Activated CD8-positive, alpha-beta T cell treated with anti-CD3 and anti-CD28 coated beads for 36 hours (primary cell): ENCODE results near the gene ACAD9. TPM values are rescaled to one million over a fixed set of nuclear protein-coding genes. Genes with fewer than 3 reads are reported as not detected.

ENCODE experiments used
- ATAC-seq: fragments of 200-7000 bp; cut with Tn5 transposase; one replicate; pipeline ENCODE4 v1.10.0; 2021; ENCODE audit warnings: mild to moderate bottlenecking, moderate library complexity
- CTCF ChIA-PET: fragments of 350-600 bp; sonication (Branson Sonifier 250); formaldehyde crosslinking; loops from one replicate; lab custom pipeline; 2021; ENCODE audit warnings: antibody characterized with exemption; lab: Charles Lee
- POLR2A ChIA-PET: fragments of 350-600 bp; sonication (Branson Sonifier 250); formaldehyde crosslinking; loops from one replicate; lab custom pipeline; 2021; ENCODE audit warnings: antibody characterized with exemption; lab: Charles Lee
- DNase-seq: peaks from one replicate; pipeline ENCODE4 v3.0.0-alpha.2; 2020
- H3K27ac Mint-ChIP-seq: one replicate; pipeline ENCODE4 v1.8.0; 2021; ENCODE audit warnings: mild to moderate bottlenecking, mixed read lengths
- H3K27me3 Mint-ChIP-seq: one replicate; pipeline ENCODE4 v1.8.0; 2021; ENCODE audit warnings: mixed read lengths
- H3K36me3 Mint-ChIP-seq: one replicate; pipeline ENCODE4 v1.8.0; 2021; ENCODE audit warnings: low read depth, mixed read lengths
- H3K4me1 Mint-ChIP-seq: one replicate; pipeline ENCODE4 v1.8.0; 2021; ENCODE audit warnings: low read depth, mixed read lengths
- H3K4me3 Mint-ChIP-seq: one replicate; pipeline ENCODE4 v1.8.0; 2021; ENCODE audit warnings: mild to moderate bottlenecking, moderate library complexity, mixed read lengths
- H3K9me3 Mint-ChIP-seq: one replicate; pipeline ENCODE4 v1.8.0; 2021; ENCODE audit warnings: mixed read lengths
- intact Hi-C: fragments of 100-400 bp; cut with micrococcal nuclease; formaldehyde crosslinking; loops from one replicate; pipeline ENCODE4 v1.10.0; 2022
- total RNA-seq, 2 experiments: library from RNA; stranded (reverse); gene quantifications; one replicate each; pipeline ENCODE4 v1.2.3, GENCODE V29; 2021
- TF ChIP-seq, protein P1 (sequence below): fragments of 200-600 bp; IDR thresholded peaks from one replicate; pipeline ENCODE4 v1.8.0; 2022; ENCODE audit warnings: antibody characterized with exemption, mild to moderate bottlenecking

The ACAD9 gene
- total RNA-seq, 2 experiments from 2014 or later: 50.1 to 50.5 TPM

DNA sequence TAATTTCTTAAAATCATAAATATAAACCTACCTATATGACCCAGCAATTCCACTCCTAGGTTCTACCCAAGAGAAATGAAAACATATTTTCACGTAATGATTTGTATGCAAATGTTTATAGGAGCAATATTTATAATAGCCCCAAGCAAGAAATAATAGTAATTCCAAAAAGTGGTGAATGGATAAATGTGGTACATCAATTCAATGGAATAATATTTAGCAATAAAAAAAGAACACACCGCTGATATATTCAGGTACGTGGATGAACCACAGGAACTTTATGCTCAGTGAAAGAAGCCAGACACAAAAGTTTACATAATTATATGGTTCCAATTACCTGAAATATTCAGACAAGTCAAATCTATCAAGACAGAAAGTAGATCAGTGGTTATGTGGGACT lies 49.9 kb downstream of the ACAD9 start:
- no peaks in the 10 kb centered on the region for H3K27me3 Mint-ChIP-seq
- H3K4me1 Mint-ChIP-seq: peaks cover 5% of the 10 kb centered on the region
- no peak overlapping the region for H3K4me3 Mint-ChIP-seq
- no peak for ATAC-seq
- ChIA-PET CTCF (no interaction called here), POLR2A (no interaction called here)
- no peak for DNase-seq
- H3K36me3 Mint-ChIP-seq: peaks cover 6% of the 10 kb centered on the region
- H3K27ac Mint-ChIP-seq: no peak overlapping the region
- TF ChIP-seq, protein P1, sequence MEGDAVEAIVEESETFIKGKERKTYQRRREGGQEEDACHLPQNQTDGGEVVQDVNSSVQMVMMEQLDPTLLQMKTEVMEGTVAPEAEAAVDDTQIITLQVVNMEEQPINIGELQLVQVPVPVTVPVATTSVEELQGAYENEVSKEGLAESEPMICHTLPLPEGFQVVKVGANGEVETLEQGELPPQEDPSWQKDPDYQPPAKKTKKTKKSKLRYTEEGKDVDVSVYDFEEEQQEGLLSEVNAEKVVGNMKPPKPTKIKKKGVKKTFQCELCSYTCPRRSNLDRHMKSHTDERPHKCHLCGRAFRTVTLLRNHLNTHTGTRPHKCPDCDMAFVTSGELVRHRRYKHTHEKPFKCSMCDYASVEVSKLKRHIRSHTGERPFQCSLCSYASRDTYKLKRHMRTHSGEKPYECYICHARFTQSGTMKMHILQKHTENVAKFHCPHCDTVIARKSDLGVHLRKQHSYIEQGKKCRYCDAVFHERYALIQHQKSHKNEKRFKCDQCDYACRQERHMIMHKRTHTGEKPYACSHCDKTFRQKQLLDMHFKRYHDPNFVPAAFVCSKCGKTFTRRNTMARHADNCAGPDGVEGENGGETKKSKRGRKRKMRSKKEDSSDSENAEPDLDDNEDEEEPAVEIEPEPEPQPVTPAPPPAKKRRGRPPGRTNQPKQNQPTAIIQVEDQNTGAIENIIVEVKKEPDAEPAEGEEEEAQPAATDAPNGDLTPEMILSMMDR: no peak
- peaks cover 13% of the 10 kb centered on the region for H3K9me3 Mint-ChIP-seq
- intact Hi-C loops: no loop called here

DNA sequence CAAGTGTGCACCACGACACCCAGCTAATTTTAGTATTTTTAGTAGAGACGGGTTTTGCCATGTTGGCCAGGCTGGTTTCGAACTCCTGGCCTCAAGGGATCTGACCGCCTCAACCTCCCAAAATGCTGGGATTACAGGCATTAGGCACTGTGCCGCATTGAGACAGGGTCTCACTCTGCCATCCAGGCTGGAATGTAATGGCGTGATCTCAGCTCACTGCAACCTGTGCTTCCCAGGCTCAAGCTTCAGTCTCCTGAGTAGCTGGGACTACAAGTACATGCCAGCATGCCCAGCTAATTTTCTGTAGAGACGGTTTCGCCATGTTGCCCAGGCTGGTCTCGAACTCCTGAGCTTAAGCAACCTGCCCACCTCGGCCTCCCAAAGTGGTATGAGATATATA lies 51.6 kb downstream of the ACAD9 start:
- Mint-ChIP-seq H3K27me3 (no peaks in the 10 kb centered on the region), H3K9me3 (peaks cover 6% of the 10 kb centered on the region), H3K4me3 (no peak overlapping the region), H3K36me3 (no peaks in the 10 kb centered on the region), H3K4me1 (no peaks in the 10 kb centered on the region), H3K27ac (no peak overlapping the region)
- intact Hi-C loops: no loop called here
- no peak for DNase-seq
- ATAC-seq: no peak
- POLR2A ChIA-PET: no interaction called here
- TF ChIP-seq, protein P1: no peak
- CTCF ChIA-PET: interaction anchor here (1.1 kb wide), 1 partner anchor 85 kb away, joined by 3 read pairs; no protein-coding TSS in a partner anchor

DNA sequence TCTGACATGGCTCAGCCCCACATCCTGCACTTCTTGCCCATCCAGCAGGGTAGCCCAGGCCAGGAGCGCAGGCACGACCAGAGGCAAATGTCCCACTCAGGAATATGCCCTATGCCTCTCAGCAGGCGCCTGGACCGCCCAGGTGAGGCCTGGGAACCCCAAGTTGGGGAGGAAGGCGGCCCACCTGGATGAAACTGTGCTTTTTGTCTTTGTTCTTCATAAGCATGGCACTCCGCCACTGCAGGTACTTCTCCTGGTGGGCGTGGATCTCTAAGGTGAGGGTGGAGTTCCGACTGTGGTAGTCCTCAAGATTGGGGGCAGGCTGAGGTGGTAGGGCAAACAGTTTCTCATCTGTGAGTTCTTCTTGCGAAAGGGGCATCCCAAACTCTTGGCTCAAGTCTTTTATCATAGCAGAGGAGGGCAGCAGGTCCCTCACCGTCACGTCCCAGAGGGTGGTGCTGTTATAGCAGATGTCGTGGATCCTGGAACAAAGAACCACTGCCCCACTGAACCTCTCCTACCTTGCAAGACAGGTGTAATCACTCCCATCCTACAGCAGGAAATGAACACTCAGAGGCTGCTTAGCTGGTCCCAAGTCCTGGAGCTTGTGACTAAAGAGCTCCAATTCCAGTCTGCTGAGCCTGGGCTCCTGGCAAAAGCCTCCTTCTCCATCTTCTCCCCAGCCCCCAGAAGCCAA lies 53.2 kb downstream of the ACAD9 start:
- Mint-ChIP-seq H3K9me3 (no peaks in the 10 kb centered on the region), H3K36me3 (no peaks in the 10 kb centered on the region), H3K4me1 (no peaks in the 10 kb centered on the region), H3K27ac (no peak overlapping the region), H3K4me3 (no peak overlapping the region), H3K27me3 (no peaks in the 10 kb centered on the region)
- intact Hi-C loops: no loop called here
- TF ChIP-seq, protein P1: no peak
- ATAC-seq: no peak
- no peak for DNase-seq
- CTCF ChIA-PET: interaction anchor here (1.8 kb wide), 1 partner anchor 37 kb away, joined by 5 read pairs; no protein-coding TSS in a partner anchor
- POLR2A ChIA-PET: interaction anchor here (0.6 kb wide), 1 partner anchor 608 kb away, joined by 3 read pairs; no protein-coding TSS in a partner anchor

DNA sequence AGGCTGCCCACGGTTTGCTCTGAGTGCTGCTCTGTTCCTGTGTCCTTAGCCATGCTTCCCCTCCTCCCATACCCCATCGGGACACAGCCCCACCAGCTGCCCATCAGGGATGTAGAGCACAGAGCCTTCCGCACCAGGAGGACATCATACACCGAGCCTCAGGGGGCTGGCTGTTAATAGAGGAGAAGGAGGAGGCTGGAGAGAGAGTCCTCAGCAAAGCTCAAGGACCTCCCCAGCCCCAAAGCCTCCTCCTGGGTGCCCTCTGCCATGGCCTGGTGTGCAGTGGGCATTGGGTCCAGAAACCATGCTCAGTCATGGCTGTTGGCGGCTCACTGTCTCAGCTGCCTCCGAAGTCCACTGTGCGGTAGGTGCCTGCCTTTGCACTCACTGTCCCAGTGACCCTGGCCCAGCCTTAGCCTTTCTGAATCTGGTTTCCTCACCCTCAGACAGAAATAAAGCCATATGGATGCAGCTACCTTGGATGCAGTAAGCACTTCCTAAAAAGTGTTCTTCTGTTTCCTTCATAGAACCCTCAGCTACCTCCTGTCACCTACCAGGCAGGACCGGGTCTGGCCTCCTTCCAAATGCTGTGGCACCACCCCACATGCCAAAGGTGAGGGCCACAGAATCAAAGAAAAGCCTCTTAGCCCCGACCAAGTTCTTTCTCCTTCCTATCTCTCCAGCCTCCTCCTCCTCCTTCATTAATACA lies 53.9 kb downstream of the ACAD9 start:
- POLR2A ChIA-PET: no interaction called here
- H3K27me3 Mint-ChIP-seq: no peaks in the 10 kb centered on the region
- DNase-seq (no peak), ATAC-seq (no peak)
- CTCF ChIA-PET: interaction anchor here (1.8 kb wide), 1 partner anchor 37 kb away, joined by 5 read pairs; no protein-coding TSS in a partner anchor
- intact Hi-C loops: no loop called here
- TF ChIP-seq, protein P1: no peak
- H3K4me1 Mint-ChIP-seq: no peaks in the 10 kb centered on the region
- H3K27ac Mint-ChIP-seq: no peak overlapping the region
- H3K4me3 Mint-ChIP-seq: no peak overlapping the region
- H3K9me3 Mint-ChIP-seq: no peaks in the 10 kb centered on the region
- no peaks in the 10 kb centered on the region for H3K36me3 Mint-ChIP-seq

DNA sequence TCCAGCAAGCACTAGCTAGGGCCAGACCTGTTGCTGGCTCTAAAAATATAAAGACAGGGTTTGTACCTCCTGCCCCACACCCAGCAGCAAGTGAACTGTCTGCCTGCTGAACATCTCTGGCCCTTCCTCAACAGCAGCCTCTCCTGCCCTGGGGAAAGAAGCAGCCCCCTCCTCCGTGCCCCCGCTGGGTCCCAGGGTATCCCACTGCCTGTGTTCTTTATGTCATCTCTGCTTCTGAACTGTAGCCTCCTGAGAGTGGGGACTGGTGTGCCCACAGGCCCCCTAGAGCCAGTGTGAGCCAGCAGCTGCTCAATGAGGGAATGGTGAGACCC lies 54.5 kb downstream of the ACAD9 start:
- no peak for ATAC-seq
- DNase-seq: no peak
- H3K4me1 Mint-ChIP-seq: no peaks in the 10 kb centered on the region
- H3K27me3 Mint-ChIP-seq: no peaks in the 10 kb centered on the region
- H3K4me3 Mint-ChIP-seq: no peak overlapping the region
- H3K27ac Mint-ChIP-seq: no peak overlapping the region
- CTCF ChIA-PET: interaction anchor here (1.8 kb wide), 1 partner anchor 36 kb away, joined by 5 read pairs; no protein-coding TSS in a partner anchor
- H3K9me3 Mint-ChIP-seq: no peaks in the 10 kb centered on the region
- no peaks in the 10 kb centered on the region for H3K36me3 Mint-ChIP-seq
- intact Hi-C loops: no loop called here
- POLR2A ChIA-PET: no interaction called here
- TF ChIP-seq, protein P1: no peak
